GM21526 (cell line): ENCODE data around the gene ERC1.
"Not testable (repeated sequence)": the region's sequence is repeated elsewhere in the genome, so short reads cannot be mapped to it uniquely, and the experiment has no call there.

Experiments used
- ATAC-seq: cut with Tn5 transposase; IDR thresholded peaks from one replicate; pipeline ENCODE4 v1.9.1; 2021; ENCODE audit warnings: moderate library complexity; ENCODE audit not compliant: unreplicated experiment, low FRiP score

Gene ERC1

DNA sequence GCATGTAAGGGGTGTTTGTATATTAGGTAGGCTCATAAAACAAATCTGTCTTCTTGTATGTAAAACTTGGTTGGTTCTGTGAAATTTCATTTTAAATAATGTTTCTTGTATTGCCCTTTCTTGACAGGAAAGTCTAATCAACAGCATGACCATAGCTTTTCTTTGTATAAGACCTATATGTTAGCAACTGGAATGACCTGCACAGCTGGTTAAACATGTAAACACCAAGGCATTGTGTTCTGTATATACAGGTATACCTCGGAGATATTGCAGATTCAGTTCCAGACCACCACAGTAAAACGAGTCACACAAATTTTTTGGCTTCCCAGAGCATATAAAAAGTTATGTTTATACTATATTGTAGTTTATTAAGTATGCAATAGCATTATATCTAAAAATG is 183.6 kb downstream of the ERC1 start:
- no peak for ATAC-seq

DNA sequence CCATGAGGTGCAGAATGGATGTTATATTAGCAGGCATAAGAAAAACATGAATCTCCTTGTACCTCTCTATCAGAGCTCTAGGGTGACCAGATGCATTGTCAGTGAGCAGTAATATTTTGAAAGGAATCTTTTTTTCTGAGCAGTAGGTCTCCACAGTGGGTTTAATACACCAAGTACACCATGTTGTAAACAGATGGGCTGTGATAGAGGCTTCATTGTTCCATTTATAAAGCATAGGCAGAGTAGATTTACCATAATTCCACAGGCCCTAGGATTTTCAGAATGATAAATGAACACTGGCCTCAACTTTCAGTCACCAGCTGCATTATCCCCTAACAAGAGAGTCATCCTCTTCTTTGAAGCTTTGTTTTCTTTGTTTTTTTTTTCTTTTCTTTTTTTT is 185.2 kb downstream of the ERC1 start:
- no peak for ATAC-seq

DNA sequence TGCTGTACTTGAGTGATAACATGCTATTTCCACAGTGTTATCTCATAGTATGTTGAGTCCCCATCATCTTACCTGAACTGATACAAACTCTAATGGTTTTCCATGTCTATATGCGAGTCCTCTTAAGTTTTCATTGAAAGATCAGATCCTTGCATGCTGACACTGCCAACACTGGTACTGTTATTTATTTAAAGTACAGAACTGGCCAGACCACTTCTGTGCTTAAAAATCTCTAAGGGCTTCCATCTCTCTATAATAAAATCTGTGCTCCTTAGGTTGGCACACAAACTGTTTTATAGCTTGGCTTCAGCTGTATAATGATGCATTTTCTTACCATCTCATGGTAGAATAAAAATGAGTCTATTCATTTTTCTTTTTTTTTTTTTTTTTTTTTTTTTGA is 188.1 kb downstream of the ERC1 start:
- ATAC-seq, result no peak

DNA sequence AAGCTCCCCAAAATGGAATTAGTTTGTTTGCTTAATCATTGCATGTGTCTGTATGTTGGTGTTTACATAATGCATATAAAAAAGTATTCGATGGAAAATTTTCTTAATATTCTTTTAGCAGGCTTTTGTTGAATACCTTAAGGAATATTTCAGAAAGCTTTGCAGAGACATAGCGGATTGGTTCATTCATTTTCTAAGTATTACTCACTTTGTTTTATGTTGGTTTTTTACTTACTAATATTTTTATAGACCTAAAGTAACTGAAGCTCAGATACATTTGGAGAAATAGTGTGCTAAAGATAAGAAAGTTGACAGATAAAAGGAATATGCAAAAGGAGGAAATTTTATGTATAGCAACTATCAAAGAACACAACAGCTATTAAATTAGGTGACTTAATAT is 191.0 kb downstream of the ERC1 start:
- ATAC-seq, result no peak

DNA sequence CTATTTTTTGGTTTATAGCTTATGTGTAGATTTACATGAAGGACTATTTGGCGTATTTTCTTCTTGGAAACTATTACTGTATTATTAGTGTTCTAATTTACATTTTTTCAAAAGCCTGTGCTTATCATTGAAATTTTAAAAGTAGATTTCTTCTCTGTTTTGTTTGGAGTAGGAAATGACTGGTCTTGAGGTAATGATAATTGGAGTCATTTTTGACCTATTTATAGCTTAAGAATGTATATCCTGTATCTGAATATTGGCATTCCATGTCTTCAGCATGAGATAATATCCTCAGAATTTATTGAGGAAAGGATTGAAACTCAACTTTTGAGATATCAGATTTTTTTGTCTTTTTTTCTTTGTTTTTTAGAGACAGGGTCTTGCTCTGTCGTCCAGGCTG is 193.4 kb downstream of the ERC1 start:
- no peak for ATAC-seq

DNA sequence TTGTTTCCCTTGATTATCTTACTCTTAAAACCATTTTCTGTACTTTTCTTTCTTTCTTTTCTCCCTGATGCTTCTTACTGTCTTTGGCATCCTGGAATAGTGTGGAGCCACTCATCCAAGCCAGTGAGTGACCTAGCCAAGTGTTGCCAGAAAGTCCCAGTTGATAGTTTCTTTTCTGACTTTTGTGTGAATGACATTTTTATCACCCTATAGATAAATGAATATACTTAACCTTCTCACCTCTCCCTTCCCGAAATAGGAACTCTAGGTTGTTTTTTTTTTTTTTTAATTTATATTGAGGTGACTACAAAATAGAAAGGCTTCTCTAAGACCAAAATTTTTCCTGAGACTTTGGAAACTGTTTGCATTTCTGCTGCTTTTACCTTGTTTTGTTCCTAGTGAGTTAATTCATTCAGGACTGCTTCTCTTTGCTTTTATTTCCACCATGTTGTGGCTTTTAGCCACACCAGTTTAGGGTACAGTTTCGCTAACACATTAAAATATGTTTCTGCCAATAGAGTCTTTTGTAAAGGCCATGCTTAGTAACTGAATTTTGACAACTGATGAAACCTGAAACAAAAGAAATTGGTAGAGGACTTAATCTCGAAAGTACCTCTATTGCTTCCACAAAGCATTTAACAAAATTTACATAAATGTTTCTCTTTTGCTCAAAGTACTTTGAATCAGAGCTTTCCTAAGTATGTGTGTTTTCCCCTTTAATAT is 194.6 kb downstream of the ERC1 start:
- no peak for ATAC-seq

DNA sequence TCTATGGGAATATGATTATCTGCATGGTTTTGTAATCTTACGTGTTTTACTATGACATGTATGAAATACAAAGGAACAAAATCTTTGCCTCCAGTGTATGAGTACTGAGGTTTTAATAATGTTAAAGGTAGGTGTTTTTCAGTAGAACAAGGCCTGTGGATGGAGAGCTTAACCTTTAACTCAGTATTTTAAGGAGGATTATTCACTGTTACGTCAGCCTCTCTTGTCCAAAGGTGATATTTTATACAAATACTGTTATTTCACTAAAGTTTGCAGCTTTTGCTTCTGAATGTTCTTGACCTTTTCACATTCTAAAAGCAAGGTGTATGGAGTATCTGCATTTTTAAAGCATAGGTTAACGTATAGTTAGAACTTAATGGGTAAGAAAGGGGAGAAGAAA is 195.3 kb downstream of the ERC1 start:
- ATAC-seq, result no peak

DNA sequence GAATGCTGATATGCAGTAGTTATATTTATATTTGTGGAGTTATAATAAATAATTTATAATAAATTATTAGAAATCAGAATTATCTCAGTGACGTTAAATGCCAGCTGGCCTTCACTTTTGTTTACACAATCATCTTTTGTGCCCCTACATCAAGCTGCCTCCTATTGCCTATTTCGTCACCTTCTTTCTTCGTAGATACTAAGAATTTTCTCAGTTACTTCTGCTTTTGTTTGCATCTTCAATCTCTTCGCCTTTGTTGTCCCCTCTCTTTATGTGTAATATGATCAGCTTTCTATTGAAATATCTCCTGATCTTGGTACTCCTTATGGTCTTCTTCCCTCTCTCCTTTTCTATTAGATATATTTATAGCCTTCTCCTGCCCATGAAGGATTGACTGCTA is 197.0 kb downstream of the ERC1 start:
- no peak for ATAC-seq

DNA sequence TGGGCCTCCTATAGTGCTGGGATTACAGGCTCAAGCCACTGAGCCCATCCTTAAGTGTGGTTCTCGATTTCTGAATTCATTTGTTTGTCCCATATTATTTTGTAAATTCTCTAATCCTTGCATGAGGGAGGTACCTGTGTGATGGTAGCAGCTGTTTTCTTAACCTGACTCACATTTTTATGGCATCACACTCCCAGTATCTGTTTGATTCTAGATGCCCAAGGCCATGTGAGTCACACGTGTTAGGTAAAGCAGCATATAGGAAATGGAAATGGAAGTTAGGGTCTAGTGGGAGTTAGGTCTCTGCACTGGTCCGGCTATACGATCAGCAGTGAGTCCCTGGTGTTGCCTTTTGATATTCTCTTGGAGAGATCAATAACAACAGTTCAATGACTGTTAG is 198.1 kb downstream of the ERC1 start:
- no peak for ATAC-seq

DNA sequence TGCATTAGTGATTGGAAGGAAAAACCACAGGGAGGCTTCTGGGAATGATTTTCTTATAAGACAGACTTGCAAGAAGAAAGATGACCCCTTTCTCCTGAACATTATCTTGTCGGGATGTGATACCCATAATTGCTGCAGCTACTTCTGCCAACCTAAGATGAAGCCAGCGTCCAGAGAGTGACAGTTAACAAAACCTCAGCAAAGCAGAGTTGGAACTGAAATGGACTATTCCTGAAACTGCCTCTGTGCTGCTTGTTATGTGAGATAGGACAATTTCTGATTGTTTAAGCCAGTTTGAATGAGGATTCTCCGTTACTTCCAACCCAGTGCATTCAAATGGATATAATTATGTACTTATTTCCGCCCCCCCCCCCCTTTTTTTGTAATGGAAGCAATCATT is 204.5 kb downstream of the ERC1 start:
- no peak for ATAC-seq

DNA sequence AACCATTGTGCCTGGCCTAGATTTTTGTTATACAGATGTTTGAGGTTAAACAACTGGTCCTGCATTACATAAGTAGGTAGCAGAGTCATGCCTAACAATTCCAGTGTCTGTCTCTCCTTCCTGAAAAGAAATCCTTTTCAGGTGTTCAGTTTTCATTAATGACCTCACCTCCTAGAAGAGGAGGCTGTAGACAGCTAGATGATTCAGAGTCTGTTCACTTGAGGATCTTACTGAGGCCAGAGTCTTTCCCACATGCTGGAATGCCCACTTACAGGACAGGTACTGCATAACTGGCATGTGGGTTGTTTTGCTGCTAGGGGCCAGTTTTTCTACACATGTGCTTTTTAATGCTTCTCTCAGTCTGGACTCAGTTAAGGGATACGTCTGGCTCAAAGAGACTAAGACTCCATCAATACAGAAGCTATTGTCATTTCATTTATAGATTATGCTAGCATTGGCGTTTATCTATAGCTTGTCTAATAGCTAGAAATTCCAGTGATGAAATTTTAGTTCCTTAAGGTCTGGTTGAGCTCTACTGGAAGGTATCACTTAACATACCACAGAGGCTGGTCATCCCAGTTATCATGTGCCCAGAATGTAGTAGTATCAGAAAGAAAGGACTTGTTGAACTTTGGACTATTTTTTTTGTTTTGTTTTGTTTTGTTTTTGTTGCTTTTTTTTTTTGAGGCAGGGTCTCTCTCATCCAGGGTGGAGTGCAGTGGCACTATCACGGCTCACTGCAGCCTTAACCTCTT is 206.4 kb downstream of the ERC1 start:
- ATAC-seq, result no peak

DNA sequence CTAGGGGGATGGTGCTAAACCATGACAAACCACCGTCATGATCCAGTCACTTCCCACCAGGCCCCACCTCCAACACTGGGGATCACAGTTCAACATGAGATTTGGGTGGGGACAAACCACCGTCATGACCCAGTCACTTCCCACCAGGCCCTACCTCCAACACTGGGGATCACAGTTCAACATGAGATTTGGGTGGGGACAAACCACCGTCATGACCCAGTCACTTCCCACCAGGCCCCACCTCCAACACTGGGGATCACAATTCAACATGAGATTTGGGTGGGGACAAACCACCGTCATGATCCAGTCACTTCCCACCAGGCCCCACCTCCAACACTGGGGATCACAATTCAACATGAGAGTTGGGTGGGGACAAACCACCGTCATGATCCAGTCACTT is 207.8 kb downstream of the ERC1 start:
- ATAC-seq, result not testable (repeated sequence)

DNA sequence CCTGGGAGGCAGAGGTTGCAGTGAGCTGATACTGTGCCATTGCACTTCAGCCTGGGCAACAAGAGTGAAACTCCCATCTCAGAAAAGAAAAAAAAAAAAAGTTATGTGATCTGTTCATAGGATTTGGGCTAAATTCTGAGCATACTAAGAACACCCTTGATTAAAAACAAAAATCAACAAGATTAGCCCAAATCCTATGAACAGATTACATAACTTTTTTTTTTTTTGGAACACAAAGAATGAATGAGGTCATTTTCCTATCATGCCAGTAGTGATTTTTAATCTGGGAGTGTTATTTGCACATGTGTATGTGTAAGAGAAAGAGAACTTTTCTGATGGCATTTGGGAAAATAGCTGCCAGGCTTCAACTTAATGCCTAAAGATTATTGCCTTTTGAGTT is 208.7 kb downstream of the ERC1 start:
- ATAC-seq, result no peak

DNA sequence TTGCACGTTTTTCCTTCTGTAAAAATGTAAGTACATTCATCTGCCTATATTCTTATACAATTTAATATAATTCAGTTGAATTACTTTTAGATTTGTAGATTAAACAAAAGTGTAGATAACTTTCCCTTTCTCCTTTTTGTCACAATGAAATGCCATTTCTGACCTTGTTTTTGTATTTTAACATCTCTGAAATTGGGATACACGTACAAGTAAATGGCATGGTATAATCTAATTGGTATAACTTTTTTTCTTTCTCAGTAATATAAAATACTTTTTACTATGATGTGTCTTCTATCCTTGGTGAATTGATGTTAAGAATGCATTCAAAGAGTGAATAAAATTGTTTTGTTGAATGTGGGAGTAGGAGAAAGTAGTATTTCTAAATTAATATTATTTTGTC is 210.0 kb downstream of the ERC1 start:
- no peak for ATAC-seq

DNA sequence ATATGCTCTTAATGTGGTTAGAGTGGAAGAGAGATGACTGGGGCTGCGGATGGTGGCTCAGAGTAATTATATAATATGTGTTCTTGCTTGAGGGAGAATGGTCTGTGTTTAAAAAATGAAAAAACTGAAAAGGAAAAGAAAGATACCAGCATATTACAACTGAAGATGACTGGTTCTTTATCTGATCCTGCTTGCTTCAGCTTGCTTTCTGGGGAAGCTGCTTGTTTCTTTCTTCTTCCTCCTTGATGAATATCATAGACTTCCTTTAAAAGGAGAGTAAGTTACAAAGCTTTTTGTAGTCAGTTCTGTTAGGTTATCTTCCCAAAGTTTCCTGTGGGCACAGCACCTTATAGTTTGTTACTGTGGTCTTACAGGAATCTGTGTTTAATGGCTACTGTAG is 210.9 kb downstream of the ERC1 start:
- no peak for ATAC-seq

DNA sequence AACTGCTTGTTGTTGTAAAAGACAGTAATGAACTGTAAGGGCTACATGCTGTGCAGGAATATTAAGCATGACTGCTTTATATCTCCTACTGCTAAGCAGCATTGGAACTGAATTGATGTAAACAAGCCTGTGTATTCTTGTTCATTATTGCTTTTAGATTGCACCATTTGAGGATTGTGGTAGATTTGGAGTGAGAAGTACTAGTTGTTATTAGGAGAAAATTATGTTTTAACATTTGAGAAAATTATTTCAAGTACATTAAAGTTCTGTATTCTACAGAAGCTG is 212.7 kb downstream of the ERC1 start:
- ATAC-seq, result no peak

DNA sequence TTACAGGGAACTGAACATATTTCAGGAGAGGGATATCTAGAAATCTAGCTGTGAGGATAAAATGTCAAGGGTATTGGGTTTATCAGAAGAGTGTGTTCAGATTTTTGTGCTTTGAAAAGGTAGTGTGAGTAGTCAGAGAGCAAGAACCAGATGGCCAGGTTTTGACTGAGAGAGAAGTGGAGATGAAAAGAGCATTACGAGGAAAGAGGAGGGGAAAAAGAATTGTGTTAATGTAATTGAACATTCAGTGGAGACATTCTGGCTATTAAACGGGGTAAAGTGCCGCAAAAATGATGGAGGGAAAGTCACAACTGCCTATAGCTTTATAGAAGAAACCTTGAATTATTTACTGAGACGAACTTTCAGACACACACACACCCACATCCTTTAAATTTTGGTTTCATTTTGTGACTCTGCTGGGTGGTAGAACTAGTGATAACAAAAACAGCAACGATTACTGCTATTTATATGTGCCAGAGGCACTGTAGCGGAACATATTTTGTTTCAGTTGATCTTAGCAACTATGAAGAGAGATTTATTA is 213.6 kb downstream of the ERC1 start:
- peak; percentile 92 for ATAC-seq

DNA sequence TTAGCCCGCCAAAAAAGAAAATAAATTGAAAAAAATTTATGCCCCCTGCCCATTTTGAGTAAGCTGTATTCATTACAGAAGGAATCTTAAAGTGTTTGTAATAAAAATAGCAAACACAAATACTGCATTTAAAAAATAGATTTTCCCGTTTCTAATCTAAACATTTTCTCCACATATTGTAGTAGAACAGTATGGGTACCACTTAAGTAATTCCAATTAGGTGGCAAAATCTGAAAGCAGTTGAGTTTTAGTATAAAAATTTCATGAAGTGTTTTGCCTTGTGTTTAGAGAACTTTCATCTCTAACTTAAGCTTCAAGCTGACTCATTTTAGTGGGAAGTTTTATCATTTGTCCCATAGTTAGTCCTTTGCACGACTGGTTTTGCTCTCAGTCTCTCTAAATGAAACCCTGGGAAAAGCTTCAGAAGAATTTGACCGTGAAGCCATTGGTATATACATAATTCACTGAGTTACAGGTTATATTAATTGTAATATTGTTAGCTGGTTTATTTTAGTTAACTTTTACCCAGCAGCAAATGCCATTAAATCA is 214.6 kb downstream of the ERC1 start:
- no peak for ATAC-seq

DNA sequence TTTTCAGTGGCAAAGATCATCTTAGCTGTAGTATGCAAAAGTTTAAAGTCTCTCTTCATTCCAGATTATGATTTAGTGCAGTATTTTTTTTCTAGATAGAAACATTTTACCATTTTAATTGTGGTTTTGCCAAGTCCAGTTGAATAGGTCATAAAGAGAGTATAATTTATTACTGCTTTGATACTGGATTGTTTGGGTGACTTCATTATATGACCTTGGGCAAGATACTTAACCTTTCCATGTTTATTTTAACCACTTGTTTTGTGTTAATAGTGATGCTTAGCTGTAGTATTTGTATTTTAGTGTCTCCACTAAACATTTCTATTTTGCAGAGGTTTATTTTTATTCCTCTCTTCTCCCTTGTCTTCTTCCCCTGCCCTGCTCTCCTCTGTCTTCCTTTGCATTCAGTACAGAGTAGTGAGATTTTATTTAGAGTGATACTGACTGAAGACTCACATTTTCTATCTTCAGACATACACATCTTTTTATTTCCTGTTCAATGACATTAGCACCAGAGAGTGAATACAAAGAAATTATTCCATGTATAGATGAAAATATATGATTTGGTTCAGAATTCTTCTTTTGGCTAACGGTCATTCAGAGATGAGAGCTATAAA is 215.2 kb downstream of the ERC1 start:
- no peak for ATAC-seq

DNA sequence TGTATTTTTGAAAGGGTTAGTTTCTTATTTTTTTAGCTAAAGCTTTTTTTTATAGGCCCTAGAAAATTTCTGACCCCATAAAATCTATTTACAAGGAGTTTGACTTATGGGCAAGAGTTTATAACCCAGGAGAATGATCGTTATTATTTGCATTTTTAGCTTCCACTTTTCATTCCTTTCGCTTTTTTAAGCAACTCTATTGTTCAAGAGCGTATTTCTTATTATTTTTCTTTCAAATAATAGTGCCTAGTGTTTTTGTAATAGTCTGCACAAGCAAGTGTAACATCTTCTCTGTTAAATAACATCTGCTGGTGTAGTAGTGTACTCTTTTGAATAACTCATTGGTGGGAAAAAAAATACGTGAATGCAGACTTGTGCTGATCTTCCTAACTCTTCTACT is 216.3 kb downstream of the ERC1 start:
- no peak for ATAC-seq

DNA sequence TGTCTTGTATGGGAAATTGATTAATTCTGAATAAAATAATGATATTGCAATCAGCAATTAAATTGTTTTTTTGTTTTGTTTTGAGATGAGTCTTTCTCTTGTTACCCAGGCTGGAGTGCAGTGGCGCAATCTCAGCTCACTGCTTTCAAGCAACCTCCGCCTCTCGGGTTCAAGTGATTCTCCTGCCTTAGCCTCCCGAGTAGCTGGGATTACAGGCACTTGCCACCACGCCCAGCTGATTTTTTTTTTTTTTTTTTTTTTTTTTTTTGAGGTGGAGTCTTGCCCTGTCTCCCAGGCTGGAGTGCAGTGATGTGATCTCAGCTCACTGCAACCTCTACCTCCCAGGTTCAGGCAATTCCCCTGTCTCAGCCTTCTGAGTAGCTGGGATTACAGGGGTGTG is 217.7 kb downstream of the ERC1 start:
- not testable (repeated sequence) for ATAC-seq

DNA sequence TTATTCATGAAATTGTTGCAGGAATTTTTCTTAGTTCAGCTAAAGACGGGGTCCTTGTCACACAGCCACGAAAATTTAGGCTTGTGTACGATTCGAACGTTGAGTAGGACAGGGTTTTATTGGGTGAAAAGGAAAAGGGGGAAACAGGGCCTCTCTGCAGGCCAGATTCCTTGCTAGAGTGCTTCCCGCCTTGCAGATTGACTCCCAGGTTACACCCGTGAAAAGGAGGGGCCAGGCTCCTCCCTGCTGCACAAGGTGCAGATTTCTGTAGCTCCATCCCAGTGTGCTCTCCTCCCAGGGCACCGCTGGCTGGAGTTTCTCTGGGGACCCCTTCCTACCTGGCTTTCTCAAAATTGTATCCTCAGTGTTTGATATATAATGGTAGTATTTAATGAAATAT is 221.5 kb downstream of the ERC1 start:
- no peak for ATAC-seq
